Hepatocyte (in vitro differentiated cells): ENCODE measurements around the gene FOCAD. TPM values are rescaled to one million over a fixed set of nuclear protein-coding genes. Genes with fewer than 3 reads are reported as not detected.
A peak's percentile ranks its signal among the peaks of the same experiment; 100 is the strongest.
"Not testable (repeated sequence)": the region's sequence is repeated elsewhere in the genome, so short reads cannot be mapped to it uniquely, and the experiment has no call there.

Experiments
- DNase-seq: peaks from one replicate; pipeline ENCODE4 v3.0.0-alpha.2; 2016; ENCODE audit warnings: low spot score
- H2AFZ ChIP-seq: fragments of 200-600 bp; sonication (generic); 2 replicates; pipeline ENCODE4 v1.6.0; 2016; ENCODE audit warnings: antibody characterized with exemption, mild to moderate bottlenecking
- H3K27ac ChIP-seq: fragments of 200-600 bp; sonication (generic); 2 replicates; pipeline ENCODE4 v1.5.1; 2016; ENCODE audit warnings: mild to moderate bottlenecking
- H3K27me3 ChIP-seq: fragments of 200-600 bp; sonication (generic); 2 replicates; pipeline ENCODE4 v1.6.1; 2016
- H3K36me3 ChIP-seq: fragments of 200-600 bp; sonication (generic); replicated peaks from 2 replicates; pipeline ENCODE4 v1.5.1; 2016; ENCODE audit warnings: low read depth; ENCODE audit not compliant: insufficient read depth
- H3K4me1 ChIP-seq: fragments of 200-600 bp; sonication (generic); 2 replicates; pipeline ENCODE4 v1.5.1; 2016; ENCODE audit warnings: mild to moderate bottlenecking, moderate library complexity; ENCODE audit not compliant: insufficient read depth
- H3K4me2 ChIP-seq: fragments of 200-600 bp; sonication (generic); 2 replicates; pipeline ENCODE4 v1.6.0; 2016
- H3K4me3 ChIP-seq: fragments of 200-600 bp; sonication (generic); 2 replicates; pipeline ENCODE4 v1.5.1; 2016; ENCODE audit warnings: mild to moderate bottlenecking
- H3K79me2 ChIP-seq: fragments of 200-600 bp; sonication (generic); 2 replicates; pipeline ENCODE4 v1.6.0; 2017; ENCODE audit warnings: mild to moderate bottlenecking
- H3K9me2 ChIP-seq: fragments of 200-600 bp; sonication (generic); replicated peaks from 2 replicates; pipeline ENCODE4 v1.6.0; 2017; ENCODE audit warnings: mild to moderate bottlenecking; ENCODE audit not compliant: insufficient read depth
- H3K9me3 ChIP-seq: fragments of 200-600 bp; sonication (generic); 2 replicates; pipeline ENCODE4 v1.5.1; 2016; ENCODE audit warnings: low read depth, mild to moderate bottlenecking
- H4K20me1 ChIP-seq: fragments of 200-600 bp; sonication (generic); 2 replicates; pipeline ENCODE4 v1.6.0; 2016; ENCODE audit warnings: mild to moderate bottlenecking; ENCODE audit not compliant: insufficient read depth, poor library complexity, severe bottlenecking
- CTCF ChIP-seq: fragments of 200-600 bp; sonication (generic); IDR thresholded peaks from 2 replicates; pipeline ENCODE4 v1.5.1; 2016; ENCODE audit warnings: antibody characterized with exemption, mild to moderate bottlenecking; ENCODE audit not compliant: poor library complexity
- EZH2 ChIP-seq: fragments of 200-600 bp; sonication (generic); IDR thresholded peaks from 2 replicates; pipeline ENCODE4 v1.6.1; 2016; ENCODE audit warnings: antibody characterized with exemption, mild to moderate bottlenecking, borderline replicate concordance
- EZH2phosphoT487 ChIP-seq: fragments of 200-600 bp; sonication (generic); IDR thresholded peaks from one replicate; pipeline ENCODE4 v1.6.1; 2018; ENCODE audit warnings: antibody characterized with exemption, mild to moderate bottlenecking, low read depth, moderate library complexity; ENCODE audit not compliant: unreplicated experiment, severe bottlenecking
- WGBS: methylation state at CpG from one replicate; pipeline ENCODE4 v1.1.6; 2016; ENCODE audit warnings: low lambda C conversion rate; ENCODE audit errors: missing lambda C conversion rate; 5-methylcytosine and 5-hydroxymethylcytosine counted together
- polyA plus RNA-seq: library from polyadenylated mRNA; unstranded; fragments of >200 nt; fragmentation: Nextera tagmentation; extraction: Ambion mirVana; gene quantifications from 2 replicates; pipeline ENCODE4 v1.2.1, GENCODE V29; 2016
- total RNA-seq: library from RNA; depleted of rRNA; stranded (reverse); fragments of >200 nt; gene quantifications from 2 replicates; pipeline ENCODE4 v1.2.3, GENCODE V29; 2014

The FOCAD gene
- total and polyA plus RNA-seq, 2 experiments from 2014 or later, result 21.7 to 54.1 TPM

- Histone ChIP-seq H3K9me2 (no peaks in the 10 kb centered on the region), H2AFZ (no peak overlapping the region), H3K27me3 (no peaks in the 10 kb centered on the region), H3K4me3 (no peak overlapping the region), H3K27ac (no peak overlapping the region), H3K9me3 (no peaks in the 10 kb centered on the region), H3K4me1 (no peaks in the 10 kb centered on the region), H3K79me2 (no peaks in the 10 kb centered on the region), H3K4me2 (no peak overlapping the region), H4K20me1 (no peaks in the 10 kb centered on the region), H3K36me3 (no peaks in the 10 kb centered on the region)
- 81% methylated on average over 4 of the region's 4 CpGs for WGBS
- TF ChIP-seq EZH2 (no peak), EZH2phosphoT487 (no peak), CTCF (no peak)
- DNase-seq, result no peak
Observed at GRCh38 chr9:20651939-20652338, 32.1 kb upstream of the FOCAD start.

GRCh38 chr9:20658246-20658667 lies 25.8 kb upstream of the FOCAD start:
- not testable (repeated sequence) for H4K20me1 ChIP-seq, H3K27me3 ChIP-seq, H3K9me2 ChIP-seq, H3K36me3 ChIP-seq, DNase-seq, H3K9me3 ChIP-seq
- Histone ChIP-seq H3K27ac (peak overlapping the region; percentile 79), H2AFZ (peak overlapping the region; percentile 88), H3K79me2 (peaks cover 42% of the 10 kb centered on the region), H3K4me3 (peak overlapping the region; percentile 57), H3K4me1 (peaks cover 22% of the 10 kb centered on the region), H3K4me2 (peak overlapping the region; percentile 82)
- 7% methylated on average over 26 of the region's 27 CpGs for WGBS

GRCh38 chr9:20658677-20659473 lies 25.2 kb upstream of the FOCAD start:
- peaks cover 22% of the 10 kb centered on the region for H3K4me1 ChIP-seq
- H3K27me3 ChIP-seq, result no peaks in the 10 kb centered on the region
- H3K4me2 ChIP-seq, result peak overlapping the region; percentile 82
- peak overlapping the region; percentile 88 for H2AFZ ChIP-seq
- peak overlapping the region; percentile 79 for H3K27ac ChIP-seq
- H3K9me3 ChIP-seq, result no peaks in the 10 kb centered on the region
- H3K9me2 ChIP-seq, result no peaks in the 10 kb centered on the region
- no peaks in the 10 kb centered on the region for H3K36me3 ChIP-seq
- H3K4me3 ChIP-seq, result peak overlapping the region; percentile 57
- H4K20me1 ChIP-seq, result no peaks in the 10 kb centered on the region
- H3K79me2 ChIP-seq, result peaks cover 48% of the 10 kb centered on the region
- DNase-seq, result no peak
- WGBS, result 49% methylated on average over 13 of the region's 13 CpGs
- no peak for TF ChIP-seq CTCF
- TF ChIP-seq EZH2phosphoT487, result no peak
- TF ChIP-seq EZH2, result no peak

GRCh38 chr9:20659474-20659967 lies 24.5 kb upstream of the FOCAD start:
- Histone ChIP-seq H3K27ac (no peak overlapping the region), H4K20me1 (no peaks in the 10 kb centered on the region), H3K4me3 (peak overlapping the region; percentile 57), H2AFZ (no peak overlapping the region), H3K9me2 (no peaks in the 10 kb centered on the region), H3K4me2 (peak overlapping the region; percentile 82), H3K79me2 (peaks cover 54% of the 10 kb centered on the region), H3K4me1 (peaks cover 22% of the 10 kb centered on the region), H3K27me3 (no peaks in the 10 kb centered on the region), H3K36me3 (no peaks in the 10 kb centered on the region), H3K9me3 (no peaks in the 10 kb centered on the region)
- DNase-seq, result no peak
- WGBS, result 85% methylated on average over 2 of the region's 2 CpGs
- TF ChIP-seq CTCF (no peak), EZH2phosphoT487 (no peak), EZH2 (no peak)
